ENCODE measurements around the gene FNDC3A.
"Not testable (repeated sequence)": the region's sequence is repeated elsewhere in the genome, so short reads cannot be mapped to it uniquely, and the experiment has no call there.

Gene FNDC3A

GRCh38 chr13:49057176-49057575 lies 81.5 kb downstream of the FNDC3A start:
- H3K27ac ChIP-seq (ENCODE audit: low read depth, low read length) = no peak overlapping the region
- H3K9me3 ChIP-seq (ENCODE audit: control insufficient read depth in 5 of 5, low read length in 5 of 5) = no peaks in the 10 kb centered on the region
- H3K36me3 ChIP-seq (ENCODE audit: control insufficient read depth in 5 of 5, insufficient read depth in 5 of 5, low read length in 5 of 5) = peaks cover 0 to 3% (median 0%) of the 10 kb centered on the region in 5 donors
- no peaks in the 10 kb centered on the region for H3K27me3 ChIP-seq (ENCODE audit: control insufficient read depth in 5 of 5, insufficient read depth in 4 of 5, low read length in 5 of 5)
- no peak overlapping the region for H3K4me3 ChIP-seq (ENCODE audit: low read depth in 1 of 5, low read length in 5 of 5)
- H3K9ac ChIP-seq (ENCODE audit: low read length in 5 of 5) = no peak overlapping the region
- H3K4me1 ChIP-seq (ENCODE audit: control insufficient read depth in 5 of 5, insufficient read depth in 5 of 5, low read length in 5 of 5) = no peaks in the 10 kb centered on the region

- H3K27ac ChIP-seq (ENCODE audit: low read depth, low read length) = no peak overlapping the region
- H3K4me3 ChIP-seq (ENCODE audit: low read depth in 1 of 5, low read length in 5 of 5) = no peak overlapping the region
- H3K36me3 ChIP-seq (ENCODE audit: control insufficient read depth in 5 of 5, insufficient read depth in 5 of 5, low read length in 5 of 5) = peaks cover 0 to 3% (median 0%) of the 10 kb centered on the region in 5 donors
- no peaks in the 10 kb centered on the region for H3K4me1 ChIP-seq (ENCODE audit: control insufficient read depth in 5 of 5, insufficient read depth in 5 of 5, low read length in 5 of 5)
- no peaks in the 10 kb centered on the region for H3K27me3 ChIP-seq (ENCODE audit: control insufficient read depth in 5 of 5, insufficient read depth in 4 of 5, low read length in 5 of 5)
- H3K9me3 ChIP-seq (ENCODE audit: control insufficient read depth in 5 of 5, low read length in 5 of 5) = no peaks in the 10 kb centered on the region
- H3K9ac ChIP-seq (ENCODE audit: low read length in 5 of 5) = no peak overlapping the region
These were observed 83.0 kb downstream of the FNDC3A start for GRCh38 chr13:49058761-49059160.

DNA sequence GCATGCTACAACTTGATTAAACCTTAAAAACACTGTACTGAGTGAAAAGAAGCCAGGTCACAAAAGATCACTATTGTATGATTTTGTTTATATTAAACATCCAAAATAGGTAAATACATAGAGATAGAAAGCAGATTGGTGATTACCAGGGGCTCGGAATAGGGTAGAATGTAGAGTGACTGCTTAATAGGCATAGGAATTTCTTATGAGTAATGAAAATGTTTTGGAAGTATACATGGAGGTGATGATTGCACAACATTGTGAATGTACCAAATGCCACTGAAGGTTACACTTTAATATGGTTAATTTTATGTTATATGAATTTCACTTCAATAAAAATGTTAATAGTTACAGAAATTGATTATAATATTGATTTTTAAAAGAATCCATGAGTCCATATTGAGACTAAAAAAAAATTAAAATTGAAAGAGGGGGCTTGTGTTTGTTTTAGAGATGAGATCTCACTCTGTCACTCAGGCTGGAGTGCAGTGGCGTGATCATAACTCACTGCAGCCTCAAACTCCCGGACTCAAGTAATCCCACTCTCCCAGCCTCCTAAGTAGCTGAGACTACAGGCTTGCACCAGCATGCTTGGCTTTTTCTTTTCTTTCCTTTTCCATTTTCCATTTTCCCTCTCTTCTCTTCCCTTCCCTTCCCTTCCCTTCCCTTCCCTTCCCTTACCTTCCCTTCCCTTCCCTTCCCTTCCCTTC lies 85.1 kb downstream of the FNDC3A start:
- Histone ChIP-seq H3K4me1 (ENCODE audit: control insufficient read depth in 5 of 5, insufficient read depth in 5 of 5, low read length in 5 of 5) (no peaks in the 10 kb centered on the region), H3K27me3 (ENCODE audit: control insufficient read depth in 5 of 5, insufficient read depth in 4 of 5, low read length in 5 of 5) (no peaks in the 10 kb centered on the region), H3K9me3 (ENCODE audit: control insufficient read depth in 5 of 5, low read length in 5 of 5) (no peaks in the 10 kb centered on the region), H3K4me3 (ENCODE audit: low read depth in 1 of 5, low read length in 5 of 5) (no peak overlapping the region), H3K36me3 (ENCODE audit: control insufficient read depth in 5 of 5, insufficient read depth in 5 of 5, low read length in 5 of 5) (peaks cover 0 to 3% (median 0%) of the 10 kb centered on the region in 5 donors), H3K27ac (ENCODE audit: low read depth, low read length) (no peak overlapping the region), H3K9ac (ENCODE audit: low read length in 5 of 5) (no peak overlapping the region)

DNA sequence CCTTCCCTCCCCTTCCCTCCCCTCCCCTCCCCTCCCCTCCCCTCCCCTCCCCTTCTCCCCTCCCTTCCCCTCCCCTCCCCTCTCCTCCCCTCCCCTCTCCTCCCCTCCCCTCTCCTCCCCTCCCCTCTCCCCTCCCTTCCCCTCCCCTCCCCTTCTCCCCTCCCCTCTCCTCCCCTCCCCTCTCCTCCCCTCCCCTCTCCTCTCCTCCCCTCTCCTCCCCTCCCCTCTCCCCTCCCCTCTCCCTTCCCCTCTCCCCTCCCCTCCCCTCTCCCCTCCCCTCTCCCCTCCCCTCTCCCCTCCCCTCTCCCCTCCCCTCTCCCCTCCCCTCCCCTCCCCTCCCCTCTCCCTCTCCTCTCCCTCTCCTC lies 85.7 kb downstream of the FNDC3A start:
- H3K4me3 ChIP-seq (ENCODE audit: low read depth in 1 of 5, low read length in 5 of 5); H3K4me1 ChIP-seq (ENCODE audit: control insufficient read depth in 5 of 5, insufficient read depth in 5 of 5, low read length in 5 of 5); H3K27me3 ChIP-seq (ENCODE audit: control insufficient read depth in 5 of 5, insufficient read depth in 4 of 5, low read length in 5 of 5); H3K9me3 ChIP-seq (ENCODE audit: control insufficient read depth in 5 of 5, low read length in 5 of 5); H3K27ac ChIP-seq (ENCODE audit: low read depth, low read length); H3K9ac ChIP-seq (ENCODE audit: low read length in 5 of 5); H3K36me3 ChIP-seq (ENCODE audit: control insufficient read depth in 5 of 5, insufficient read depth in 5 of 5, low read length in 5 of 5): not testable (repeated sequence)

DNA sequence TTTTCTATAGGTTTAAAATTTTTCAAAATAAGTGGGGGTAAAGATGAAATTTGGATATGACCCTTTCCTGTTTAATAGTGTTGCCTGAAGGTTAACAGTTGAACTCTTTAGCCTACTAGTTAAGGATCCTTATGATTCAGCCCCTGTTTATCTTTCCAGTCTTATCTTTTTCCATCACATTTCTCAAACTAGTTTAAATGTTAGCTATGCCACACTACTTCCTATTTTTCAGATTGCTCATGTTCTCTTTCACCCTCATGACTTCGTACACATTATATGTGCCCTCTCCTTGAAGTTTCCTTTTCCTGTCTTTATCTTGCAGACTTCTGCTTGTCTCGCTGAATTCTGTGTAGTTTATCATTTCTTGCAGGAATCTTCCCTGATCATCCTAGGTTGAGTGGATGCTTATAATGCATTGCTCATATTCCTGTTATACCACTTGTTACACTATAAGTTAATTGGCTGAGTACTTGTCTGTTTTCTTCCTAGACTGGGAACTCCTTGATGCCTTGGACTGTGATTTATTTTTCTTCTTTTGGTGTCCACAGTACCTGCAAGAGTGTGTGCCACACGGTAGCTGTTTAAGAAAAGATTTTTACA lies 86.7 kb downstream of the FNDC3A start:
- H3K36me3 ChIP-seq (ENCODE audit: control insufficient read depth in 5 of 5, insufficient read depth in 5 of 5, low read length in 5 of 5) = no peaks in the 10 kb centered on the region
- no peaks in the 10 kb centered on the region for H3K27me3 ChIP-seq (ENCODE audit: control insufficient read depth in 5 of 5, insufficient read depth in 4 of 5, low read length in 5 of 5)
- H3K4me1 ChIP-seq (ENCODE audit: control insufficient read depth in 5 of 5, insufficient read depth in 5 of 5, low read length in 5 of 5) = no peaks in the 10 kb centered on the region
- no peak overlapping the region for H3K4me3 ChIP-seq (ENCODE audit: low read depth in 1 of 5, low read length in 5 of 5)
- H3K9ac ChIP-seq (ENCODE audit: low read length in 5 of 5) = no peak overlapping the region
- no peak overlapping the region for H3K27ac ChIP-seq (ENCODE audit: low read depth, low read length)
- H3K9me3 ChIP-seq (ENCODE audit: control insufficient read depth in 5 of 5, low read length in 5 of 5) = no peaks in the 10 kb centered on the region

DNA sequence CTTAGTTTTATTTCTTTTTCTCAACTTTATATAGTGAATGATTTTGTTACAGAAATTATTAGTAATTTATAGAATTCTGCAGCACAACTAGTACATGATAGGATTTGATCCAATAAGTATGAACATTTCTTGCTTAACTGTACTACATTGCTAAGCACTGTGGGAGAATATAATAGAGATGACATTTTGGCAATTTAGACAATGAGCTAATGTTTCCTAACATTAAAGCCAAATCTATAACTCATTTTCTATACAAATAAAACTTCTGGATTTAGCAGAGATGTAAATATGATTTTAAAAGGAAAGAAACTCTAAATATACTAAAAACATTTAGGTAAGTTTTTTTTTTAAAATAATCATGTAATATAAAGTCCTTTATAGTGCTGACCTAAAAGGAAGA lies 87.3 kb downstream of the FNDC3A start:
- Histone ChIP-seq H3K4me3 (ENCODE audit: low read depth in 1 of 5, low read length in 5 of 5) (no peak overlapping the region), H3K4me1 (ENCODE audit: control insufficient read depth in 5 of 5, insufficient read depth in 5 of 5, low read length in 5 of 5) (no peaks in the 10 kb centered on the region), H3K36me3 (ENCODE audit: control insufficient read depth in 5 of 5, insufficient read depth in 5 of 5, low read length in 5 of 5) (no peaks in the 10 kb centered on the region), H3K9ac (ENCODE audit: low read length in 5 of 5) (no peak overlapping the region), H3K27me3 (ENCODE audit: control insufficient read depth in 5 of 5, insufficient read depth in 4 of 5, low read length in 5 of 5) (no peaks in the 10 kb centered on the region), H3K9me3 (ENCODE audit: control insufficient read depth in 5 of 5, low read length in 5 of 5) (no peaks in the 10 kb centered on the region), H3K27ac (ENCODE audit: low read depth, low read length) (no peak overlapping the region)

GRCh38 chr13:49063497-49063896 lies 87.8 kb downstream of the FNDC3A start:
- H3K4me3 ChIP-seq (ENCODE audit: low read depth in 1 of 5, low read length in 5 of 5) = no peak overlapping the region
- H3K4me1 ChIP-seq (ENCODE audit: control insufficient read depth in 5 of 5, insufficient read depth in 5 of 5, low read length in 5 of 5) = no peaks in the 10 kb centered on the region
- H3K9ac ChIP-seq (ENCODE audit: low read length in 5 of 5) = no peak overlapping the region
- peaks cover 0 to 2% (median 0%) of the 10 kb centered on the region in 5 donors for H3K9me3 ChIP-seq (ENCODE audit: control insufficient read depth in 5 of 5, low read length in 5 of 5)
- H3K27ac ChIP-seq (ENCODE audit: low read depth, low read length) = no peak overlapping the region
- H3K36me3 ChIP-seq (ENCODE audit: control insufficient read depth in 5 of 5, insufficient read depth in 5 of 5, low read length in 5 of 5) = no peaks in the 10 kb centered on the region
- H3K27me3 ChIP-seq (ENCODE audit: control insufficient read depth in 5 of 5, insufficient read depth in 4 of 5, low read length in 5 of 5) = no peaks in the 10 kb centered on the region

- Histone ChIP-seq H3K9ac (ENCODE audit: low read length in 5 of 5) (no peak overlapping the region), H3K9me3 (ENCODE audit: control insufficient read depth in 5 of 5, low read length in 5 of 5) (peaks cover 0 to 4% (median 0%) of the 10 kb centered on the region in 5 donors), H3K4me3 (ENCODE audit: low read depth in 1 of 5, low read length in 5 of 5) (no peak overlapping the region), H3K4me1 (ENCODE audit: control insufficient read depth in 5 of 5, insufficient read depth in 5 of 5, low read length in 5 of 5) (no peaks in the 10 kb centered on the region), H3K36me3 (ENCODE audit: control insufficient read depth in 5 of 5, insufficient read depth in 5 of 5, low read length in 5 of 5) (no peaks in the 10 kb centered on the region), H3K27me3 (ENCODE audit: control insufficient read depth in 5 of 5, insufficient read depth in 4 of 5, low read length in 5 of 5) (no peaks in the 10 kb centered on the region), H3K27ac (ENCODE audit: low read depth, low read length) (no peak overlapping the region)
These were observed 88.8 kb downstream of the FNDC3A start for GRCh38 chr13:49064476-49064875.

DNA sequence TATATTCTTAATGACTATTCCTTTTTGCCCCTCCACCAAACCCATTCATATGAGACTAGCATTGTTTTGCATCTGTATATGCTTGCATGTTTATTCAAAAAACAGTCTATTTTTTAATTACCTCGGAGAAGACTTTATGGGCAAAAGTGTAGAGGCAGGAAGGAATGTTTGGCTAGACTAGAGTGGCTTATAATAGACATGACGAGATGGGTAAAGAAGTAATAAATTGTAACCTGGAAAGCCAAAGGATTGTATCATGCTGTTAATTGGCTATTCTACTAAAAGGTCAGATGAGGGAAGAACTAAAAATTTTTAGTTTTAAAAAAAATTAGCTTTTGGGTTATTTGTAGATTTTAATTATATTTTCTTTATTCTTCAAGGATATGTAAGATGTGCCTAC lies 91.1 kb downstream of the FNDC3A start:
- H3K9me3 ChIP-seq (ENCODE audit: control insufficient read depth in 5 of 5, low read length in 5 of 5) = peaks cover 0 to 4% (median 0%) of the 10 kb centered on the region in 5 donors
- H3K36me3 ChIP-seq (ENCODE audit: control insufficient read depth in 5 of 5, insufficient read depth in 5 of 5, low read length in 5 of 5) = no peaks in the 10 kb centered on the region
- H3K27me3 ChIP-seq (ENCODE audit: control insufficient read depth in 5 of 5, insufficient read depth in 4 of 5, low read length in 5 of 5) = no peaks in the 10 kb centered on the region
- H3K4me3 ChIP-seq (ENCODE audit: low read depth in 1 of 5, low read length in 5 of 5) = no peak overlapping the region
- H3K9ac ChIP-seq (ENCODE audit: low read length in 5 of 5) = no peak overlapping the region
- no peak overlapping the region for H3K27ac ChIP-seq (ENCODE audit: low read depth, low read length)
- H3K4me1 ChIP-seq (ENCODE audit: control insufficient read depth in 5 of 5, insufficient read depth in 5 of 5, low read length in 5 of 5) = no peaks in the 10 kb centered on the region

DNA sequence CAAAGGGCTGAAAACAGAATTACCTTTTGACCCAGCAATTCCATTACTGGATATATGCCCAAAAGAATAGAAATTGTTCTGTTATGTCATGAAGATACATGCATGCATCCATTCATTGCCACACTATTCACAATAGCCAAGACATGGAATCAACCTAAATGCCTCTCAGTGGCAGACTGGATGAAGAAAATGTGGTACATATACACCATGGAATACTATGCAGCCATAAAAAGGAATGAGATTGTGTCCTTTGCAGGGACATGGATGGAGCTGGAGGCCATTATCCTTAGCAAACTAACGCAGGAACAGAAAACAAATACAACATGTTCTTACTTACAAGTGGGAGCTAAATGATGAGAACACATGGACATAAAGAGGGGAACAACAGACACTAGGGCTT lies 92.8 kb downstream of the FNDC3A start:
- H3K27ac ChIP-seq (ENCODE audit: low read depth, low read length); H3K4me1 ChIP-seq (ENCODE audit: control insufficient read depth in 5 of 5, insufficient read depth in 5 of 5, low read length in 5 of 5); H3K27me3 ChIP-seq (ENCODE audit: control insufficient read depth in 5 of 5, insufficient read depth in 4 of 5, low read length in 5 of 5); H3K9me3 ChIP-seq (ENCODE audit: control insufficient read depth in 5 of 5, low read length in 5 of 5); H3K9ac ChIP-seq (ENCODE audit: low read length in 5 of 5); H3K4me3 ChIP-seq (ENCODE audit: low read depth in 1 of 5, low read length in 5 of 5); H3K36me3 ChIP-seq (ENCODE audit: control insufficient read depth in 5 of 5, insufficient read depth in 5 of 5, low read length in 5 of 5): not testable (repeated sequence)

Data from subcutaneous abdominal adipose tissue (tissue), 5 donors.